ENCODE results near the gene TADA3.
A peak's percentile ranks its signal among the peaks of the same experiment; 100 is the strongest.

Gene TADA3

DNA sequence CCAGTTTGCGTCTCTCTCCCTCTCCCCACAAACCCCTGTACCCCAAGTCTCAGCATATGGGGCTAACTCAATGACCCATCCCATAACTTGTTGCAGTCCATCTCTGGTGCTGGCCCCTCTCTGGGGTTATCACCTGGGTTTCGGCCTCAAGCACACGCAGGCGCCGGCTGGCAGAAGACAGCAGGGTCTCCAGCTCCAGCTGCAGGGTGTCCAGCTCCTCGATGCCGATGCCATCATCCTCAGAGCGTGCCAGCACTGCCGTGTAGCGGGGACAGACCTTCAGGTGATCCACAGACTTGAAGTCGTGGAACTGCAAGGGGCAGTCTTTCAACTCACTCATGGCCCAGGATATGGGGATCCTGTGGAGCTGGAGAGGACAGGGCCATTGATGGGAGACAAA lies 1.1 kb downstream of the TADA3 start:
- H3K4me3 Mint-ChIP-seq = peak overlapping the region; percentile 98
- TF ChIP-seq, protein P1, sequence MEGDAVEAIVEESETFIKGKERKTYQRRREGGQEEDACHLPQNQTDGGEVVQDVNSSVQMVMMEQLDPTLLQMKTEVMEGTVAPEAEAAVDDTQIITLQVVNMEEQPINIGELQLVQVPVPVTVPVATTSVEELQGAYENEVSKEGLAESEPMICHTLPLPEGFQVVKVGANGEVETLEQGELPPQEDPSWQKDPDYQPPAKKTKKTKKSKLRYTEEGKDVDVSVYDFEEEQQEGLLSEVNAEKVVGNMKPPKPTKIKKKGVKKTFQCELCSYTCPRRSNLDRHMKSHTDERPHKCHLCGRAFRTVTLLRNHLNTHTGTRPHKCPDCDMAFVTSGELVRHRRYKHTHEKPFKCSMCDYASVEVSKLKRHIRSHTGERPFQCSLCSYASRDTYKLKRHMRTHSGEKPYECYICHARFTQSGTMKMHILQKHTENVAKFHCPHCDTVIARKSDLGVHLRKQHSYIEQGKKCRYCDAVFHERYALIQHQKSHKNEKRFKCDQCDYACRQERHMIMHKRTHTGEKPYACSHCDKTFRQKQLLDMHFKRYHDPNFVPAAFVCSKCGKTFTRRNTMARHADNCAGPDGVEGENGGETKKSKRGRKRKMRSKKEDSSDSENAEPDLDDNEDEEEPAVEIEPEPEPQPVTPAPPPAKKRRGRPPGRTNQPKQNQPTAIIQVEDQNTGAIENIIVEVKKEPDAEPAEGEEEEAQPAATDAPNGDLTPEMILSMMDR (IDR thresholded peaks at IDR 0.05) = no peak
- DNase-seq = no peak
- H3K9me3 Mint-ChIP-seq = no peaks in the 10 kb centered on the region
- H3K36me3 Mint-ChIP-seq (ENCODE audit: low read depth) = peaks cover 51% of the 10 kb centered on the region
- H3K27ac Mint-ChIP-seq = no peak overlapping the region
- peaks cover 26% of the 10 kb centered on the region for H3K4me1 Mint-ChIP-seq
- H3K27me3 Mint-ChIP-seq (ENCODE audit: low read depth, poor library complexity) = no peaks in the 10 kb centered on the region

DNA sequence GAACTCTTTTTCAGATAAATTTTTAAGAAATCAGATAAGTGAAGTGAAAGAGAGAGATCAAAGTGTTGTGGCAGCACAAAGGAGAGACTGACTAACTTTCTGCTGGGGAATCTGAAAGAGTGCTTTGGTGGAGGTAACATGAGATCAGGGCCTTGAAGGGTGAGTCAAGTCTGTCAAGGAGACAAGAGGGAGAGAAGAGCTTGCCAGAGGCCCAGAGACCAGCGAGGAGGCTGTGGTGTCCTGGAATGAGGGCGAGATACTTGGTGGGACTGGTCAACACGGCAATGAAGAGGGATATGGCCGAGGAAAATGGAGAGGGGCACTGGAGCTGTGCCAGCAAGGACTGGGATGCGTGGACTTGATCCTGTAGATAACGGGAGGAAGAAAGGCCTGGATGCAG lies 4.6 kb downstream of the TADA3 start:
- Mint-ChIP-seq H3K36me3 (ENCODE audit: low read depth) (peaks cover 66% of the 10 kb centered on the region), H3K27ac (peak overlapping the region; percentile 58), H3K9me3 (no peaks in the 10 kb centered on the region), H3K4me1 (peaks cover 7% of the 10 kb centered on the region), H3K27me3 (ENCODE audit: low read depth, poor library complexity) (no peaks in the 10 kb centered on the region), H3K4me3 (no peak overlapping the region)
- no peak for DNase-seq
- TF ChIP-seq, protein P1 (IDR thresholded peaks at IDR 0.05) = no peak

DNA sequence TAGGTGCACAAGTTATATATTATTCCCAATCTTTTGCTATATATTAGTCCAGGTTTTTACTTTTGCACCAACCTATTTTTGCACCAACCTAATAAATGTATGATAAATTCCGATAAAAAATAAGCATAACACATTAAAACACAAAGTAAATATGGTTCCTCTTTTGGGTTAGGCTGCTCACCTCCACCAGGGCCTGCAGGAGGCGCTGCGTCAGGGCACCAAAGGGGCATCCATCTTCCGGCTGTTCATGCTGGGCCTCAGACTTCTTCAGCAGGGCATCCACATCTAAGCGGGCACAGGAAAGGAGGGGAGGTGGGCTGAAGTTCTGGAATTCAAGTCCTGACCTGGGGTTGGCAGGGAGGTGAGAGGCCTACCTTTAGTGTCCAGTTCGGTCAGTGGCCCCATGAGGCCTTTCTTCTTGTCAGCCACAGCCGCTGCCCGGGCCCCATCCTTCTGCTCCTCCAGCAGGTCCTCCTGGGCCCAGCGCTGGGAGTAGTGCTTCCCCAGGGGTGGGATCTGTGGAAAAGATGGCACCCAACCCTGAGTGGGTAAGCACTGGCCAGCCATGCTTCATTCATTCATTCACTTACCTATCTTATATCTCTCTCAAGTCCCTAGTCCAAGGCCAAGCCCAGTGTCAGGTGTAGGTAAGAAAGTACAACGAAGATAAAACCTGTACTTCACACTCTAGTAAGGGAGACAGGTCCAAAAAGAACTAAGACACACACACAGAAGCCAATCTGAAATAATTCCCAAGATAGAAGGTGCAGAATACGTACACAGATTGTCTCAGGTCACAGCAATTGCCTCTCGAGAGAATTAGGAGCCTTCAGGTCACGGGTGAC lies 5.2 kb downstream of the TADA3 start:
- no peaks in the 10 kb centered on the region for H3K9me3 Mint-ChIP-seq
- H3K27ac Mint-ChIP-seq = no peak overlapping the region
- H3K4me3 Mint-ChIP-seq = no peak overlapping the region
- no peak for DNase-seq
- H3K36me3 Mint-ChIP-seq (ENCODE audit: low read depth) = peaks cover 73% of the 10 kb centered on the region
- peaks cover 10% of the 10 kb centered on the region for H3K4me1 Mint-ChIP-seq
- TF ChIP-seq, protein P1 (IDR thresholded peaks at IDR 0.05) = peak; percentile 27
- H3K27me3 Mint-ChIP-seq (ENCODE audit: low read depth, poor library complexity) = no peaks in the 10 kb centered on the region

DNA sequence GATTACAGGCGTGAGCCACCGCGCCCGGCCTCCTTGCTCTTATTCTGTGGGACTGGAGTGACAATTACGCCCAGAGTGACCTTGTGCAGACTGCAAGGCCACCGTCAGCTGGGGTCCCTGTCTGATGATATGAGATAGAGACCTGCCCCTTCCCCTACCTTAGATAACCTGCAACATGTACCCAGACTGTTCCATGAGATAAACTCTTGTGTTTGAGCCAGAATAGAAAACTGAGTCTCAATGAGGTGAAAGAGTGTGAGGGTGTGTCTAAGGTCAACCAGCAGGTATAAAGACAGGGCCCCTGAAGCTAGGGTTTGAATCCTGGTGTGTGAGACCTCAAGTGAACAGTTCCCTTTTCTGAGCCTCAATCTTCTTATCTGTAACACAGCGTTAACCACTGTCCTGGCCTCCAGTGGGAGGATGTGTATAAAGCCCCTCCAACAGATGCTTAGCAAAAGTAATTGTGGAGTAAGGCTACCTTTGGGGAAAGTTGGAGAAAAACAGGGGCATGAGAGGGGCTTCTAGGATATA lies 6.0 kb downstream of the TADA3 start:
- no peak overlapping the region for H3K4me3 Mint-ChIP-seq
- H3K36me3 Mint-ChIP-seq (ENCODE audit: low read depth) = peaks cover 77% of the 10 kb centered on the region
- no peak overlapping the region for H3K27ac Mint-ChIP-seq
- no peak for DNase-seq
- TF ChIP-seq, protein P1 (IDR thresholded peaks at IDR 0.05) = no peak
- no peaks in the 10 kb centered on the region for H3K27me3 Mint-ChIP-seq (ENCODE audit: low read depth, poor library complexity)
- H3K4me1 Mint-ChIP-seq = peaks cover 5% of the 10 kb centered on the region
- no peaks in the 10 kb centered on the region for H3K9me3 Mint-ChIP-seq

DNA sequence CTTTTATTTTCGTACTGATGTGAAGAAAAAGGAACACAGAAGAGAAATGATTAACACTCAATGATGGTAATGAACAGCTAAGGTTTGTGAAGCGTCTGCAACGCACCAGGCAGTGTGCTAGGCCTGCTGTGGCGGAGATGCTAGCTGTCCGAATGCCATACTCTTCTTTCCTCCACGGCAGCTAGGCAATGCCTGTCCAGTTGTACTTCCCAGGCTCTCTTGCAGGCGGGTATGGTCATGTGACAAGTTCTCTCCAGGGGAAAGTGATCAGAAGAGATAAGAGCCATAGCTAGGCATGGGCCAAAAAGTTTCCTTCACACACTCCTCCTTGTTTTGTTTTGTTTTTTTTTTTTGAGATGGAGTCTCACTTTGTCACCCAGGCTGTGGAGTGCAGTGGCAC lies 6.7 kb downstream of the TADA3 start:
- no peaks in the 10 kb centered on the region for H3K27me3 Mint-ChIP-seq (ENCODE audit: low read depth, poor library complexity)
- H3K4me1 Mint-ChIP-seq = peaks cover 5% of the 10 kb centered on the region
- no peaks in the 10 kb centered on the region for H3K9me3 Mint-ChIP-seq
- no peak for DNase-seq
- H3K27ac Mint-ChIP-seq = no peak overlapping the region
- TF ChIP-seq, protein P1 (IDR thresholded peaks at IDR 0.05) = no peak
- peaks cover 81% of the 10 kb centered on the region for H3K36me3 Mint-ChIP-seq (ENCODE audit: low read depth)
- no peak overlapping the region for H3K4me3 Mint-ChIP-seq

DNA sequence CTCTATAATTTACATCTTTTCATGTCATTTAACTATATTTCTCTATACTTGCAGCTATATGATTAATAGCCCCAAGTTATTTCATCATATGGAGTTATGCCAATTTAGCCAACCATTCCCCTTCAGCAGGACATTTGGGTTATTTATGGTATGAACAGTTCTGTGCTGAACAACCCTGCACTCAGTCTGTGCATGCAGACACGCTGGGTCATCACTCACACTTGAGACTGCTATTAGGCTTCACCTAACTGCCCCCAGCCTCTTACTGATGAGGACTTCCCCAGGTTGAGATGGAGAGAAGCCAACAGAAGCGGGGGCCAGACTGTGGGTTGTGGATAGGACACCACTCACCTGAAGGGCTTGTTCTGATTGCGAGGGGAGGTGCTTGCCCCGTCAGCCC lies 7.3 kb downstream of the TADA3 start:
- Mint-ChIP-seq H3K4me1 (peaks cover 5% of the 10 kb centered on the region), H3K9me3 (no peaks in the 10 kb centered on the region), H3K4me3 (no peak overlapping the region), H3K27ac (no peak overlapping the region), H3K27me3 (ENCODE audit: low read depth, poor library complexity) (no peaks in the 10 kb centered on the region), H3K36me3 (ENCODE audit: low read depth) (peaks cover 80% of the 10 kb centered on the region)
- TF ChIP-seq, protein P1 (IDR thresholded peaks at IDR 0.05) = no peak
- DNase-seq = no peak
